GM20000 (cell line): ENCODE results near the gene PDE6G.

Source experiments
- DNase-seq: peaks from one replicate; pipeline ENCODE4 v3.0.0; 2012; ENCODE audit warnings: low spot score
- TF ChIP-seq, protein P1 (sequence below): IDR thresholded peaks from 2 replicates; pipeline ENCODE4 v1.5.1; 2012; ENCODE audit warnings: mild to moderate bottlenecking, control low read depth; ENCODE audit errors: extremely low read depth, missing control alignments

PDE6G gene

DNA sequence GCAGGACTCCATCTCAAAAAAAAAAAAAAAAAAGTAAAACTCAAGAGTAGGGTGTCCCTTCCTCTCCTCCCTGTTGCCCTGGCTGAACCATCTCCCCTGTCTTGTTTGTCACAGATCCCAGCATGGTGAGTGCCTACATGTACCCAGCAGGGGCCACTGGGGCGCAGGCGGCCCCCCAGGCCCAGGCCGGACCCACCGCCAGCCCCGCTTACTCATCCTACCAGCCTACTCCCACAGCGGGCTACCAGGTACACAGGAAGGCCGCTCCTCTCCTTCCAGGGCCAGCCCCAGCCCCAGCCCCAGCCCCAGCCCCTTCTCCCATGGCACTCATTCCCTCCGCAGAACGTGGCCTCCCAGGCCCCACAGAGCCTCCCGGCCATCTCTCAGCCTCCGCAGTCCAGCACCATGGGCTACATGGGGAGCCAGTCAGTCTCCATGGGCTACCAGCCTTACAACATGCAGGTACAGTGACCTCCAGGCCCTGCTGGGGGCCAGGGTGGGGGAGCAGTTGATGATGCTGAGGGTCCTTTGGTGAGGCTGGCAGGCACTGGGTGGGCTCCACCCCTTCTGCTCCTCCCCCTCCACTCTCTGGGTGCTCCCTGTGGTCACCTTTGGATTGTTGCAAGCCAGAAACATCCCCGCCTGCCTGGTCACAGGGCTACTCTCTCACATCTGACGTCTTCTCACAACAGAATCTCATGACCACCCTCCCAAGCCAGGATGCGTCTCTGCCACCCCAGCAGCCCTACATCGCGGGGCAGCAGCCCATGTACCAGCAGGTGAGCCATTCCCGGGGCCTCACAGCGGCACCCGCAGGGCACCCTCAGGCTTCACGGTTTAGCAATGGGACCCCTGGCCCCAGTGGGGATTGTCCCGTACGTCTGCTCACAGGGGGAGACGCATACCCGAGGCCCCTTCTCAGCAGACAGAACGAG lies 44.3 kb upstream of the PDE6G start:
- TF ChIP-seq, protein P1, sequence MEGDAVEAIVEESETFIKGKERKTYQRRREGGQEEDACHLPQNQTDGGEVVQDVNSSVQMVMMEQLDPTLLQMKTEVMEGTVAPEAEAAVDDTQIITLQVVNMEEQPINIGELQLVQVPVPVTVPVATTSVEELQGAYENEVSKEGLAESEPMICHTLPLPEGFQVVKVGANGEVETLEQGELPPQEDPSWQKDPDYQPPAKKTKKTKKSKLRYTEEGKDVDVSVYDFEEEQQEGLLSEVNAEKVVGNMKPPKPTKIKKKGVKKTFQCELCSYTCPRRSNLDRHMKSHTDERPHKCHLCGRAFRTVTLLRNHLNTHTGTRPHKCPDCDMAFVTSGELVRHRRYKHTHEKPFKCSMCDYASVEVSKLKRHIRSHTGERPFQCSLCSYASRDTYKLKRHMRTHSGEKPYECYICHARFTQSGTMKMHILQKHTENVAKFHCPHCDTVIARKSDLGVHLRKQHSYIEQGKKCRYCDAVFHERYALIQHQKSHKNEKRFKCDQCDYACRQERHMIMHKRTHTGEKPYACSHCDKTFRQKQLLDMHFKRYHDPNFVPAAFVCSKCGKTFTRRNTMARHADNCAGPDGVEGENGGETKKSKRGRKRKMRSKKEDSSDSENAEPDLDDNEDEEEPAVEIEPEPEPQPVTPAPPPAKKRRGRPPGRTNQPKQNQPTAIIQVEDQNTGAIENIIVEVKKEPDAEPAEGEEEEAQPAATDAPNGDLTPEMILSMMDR = no peak

DNA sequence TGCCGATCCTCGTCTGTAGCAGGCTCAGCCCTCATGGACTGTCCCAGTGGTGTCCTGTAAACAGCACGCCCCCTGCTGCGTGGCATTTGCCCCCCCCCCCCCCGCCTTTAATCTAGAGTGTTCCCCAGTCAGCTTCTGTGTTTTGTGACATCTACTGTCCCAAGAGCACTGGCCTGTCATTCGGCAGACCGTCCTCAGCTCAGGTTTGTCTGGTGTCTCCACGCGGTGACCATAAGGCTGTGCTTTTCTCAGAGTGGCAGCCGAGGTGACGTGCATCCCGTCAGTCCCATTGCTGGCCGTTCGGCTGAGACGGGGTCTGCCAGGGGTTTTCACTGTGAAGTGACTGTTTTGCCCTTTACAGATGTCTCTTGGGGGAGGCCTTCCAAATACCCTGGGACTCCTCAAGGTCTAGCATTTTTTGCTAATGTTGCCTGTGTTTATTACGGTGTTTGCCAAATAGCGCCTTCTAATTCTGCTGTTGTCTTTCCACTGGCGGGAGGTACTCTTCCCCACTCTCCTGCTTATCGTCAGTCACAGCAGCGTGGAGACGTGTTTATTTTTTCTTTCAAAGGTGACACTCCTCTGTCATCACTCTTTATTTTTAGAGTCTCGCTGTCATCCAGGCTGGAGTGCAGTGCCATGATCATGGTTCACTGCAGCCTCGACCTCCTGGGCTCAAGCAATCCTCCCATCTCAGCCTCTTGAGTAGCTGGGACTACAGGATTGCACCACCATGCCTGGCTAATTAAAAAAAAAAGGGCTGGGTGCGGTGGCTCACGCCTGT lies 41.1 kb upstream of the PDE6G start:
- TF ChIP-seq, protein P1 = no peak
- no peak for DNase-seq

More for the DNA sequence above, 44.3 kb upstream of the PDE6G start:
- DNase-seq = no peak

DNA sequence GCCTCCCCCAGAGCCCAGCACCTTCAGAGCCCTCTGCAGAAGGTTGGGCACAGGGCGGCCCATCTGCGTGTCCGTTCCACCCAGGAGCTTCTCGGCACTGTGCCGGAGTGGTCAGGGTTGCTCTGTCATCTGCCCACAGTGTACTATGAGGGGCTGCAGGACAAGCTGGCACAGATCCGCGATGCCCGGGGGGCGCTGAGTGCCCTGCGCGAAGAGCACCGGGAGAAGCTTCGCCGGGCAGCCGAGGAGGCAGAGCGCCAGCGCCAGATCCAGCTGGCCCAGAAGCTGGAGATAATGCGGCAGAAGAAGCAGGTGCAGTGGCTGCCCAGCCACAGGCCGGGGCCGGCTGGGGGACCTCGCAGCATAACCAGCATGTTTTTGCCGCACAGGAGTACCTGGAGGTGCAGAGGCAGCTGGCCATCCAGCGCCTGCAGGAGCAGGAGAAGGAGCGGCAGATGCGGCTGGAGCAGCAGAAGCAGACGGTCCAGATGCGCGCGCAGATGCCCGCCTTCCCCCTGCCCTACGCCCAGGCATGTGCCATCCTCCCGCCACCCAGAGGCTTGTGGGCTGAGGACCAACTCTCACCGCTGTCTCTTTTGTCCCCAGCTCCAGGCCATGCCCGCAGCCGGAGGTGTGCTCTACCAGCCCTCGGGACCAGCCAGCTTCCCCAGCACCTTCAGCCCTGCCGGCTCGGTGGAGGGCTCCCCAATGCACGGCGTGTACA lies 40.0 kb upstream of the PDE6G start:
- no peak for DNase-seq

DNA sequence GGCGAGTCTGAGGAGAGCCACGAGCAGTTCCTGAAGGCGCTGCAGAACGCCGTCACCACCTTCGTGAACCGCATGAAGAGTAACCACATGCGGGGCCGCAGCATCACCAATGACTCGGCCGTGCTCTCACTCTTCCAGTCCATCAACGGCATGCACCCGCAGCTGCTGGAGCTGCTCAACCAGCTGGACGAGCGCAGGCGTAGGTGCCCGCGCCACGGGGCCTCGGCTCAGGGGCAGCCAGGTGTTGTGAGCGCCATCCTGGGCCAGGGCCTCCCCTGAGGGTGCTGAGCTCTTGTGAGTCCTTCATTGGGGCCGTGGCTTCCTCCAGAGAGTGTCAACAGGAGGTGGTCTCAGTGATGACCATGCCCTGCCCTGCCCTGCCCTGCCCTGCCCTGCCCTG lies 39.5 kb upstream of the PDE6G start:
- TF ChIP-seq, protein P1 = no peak
- DNase-seq = no peak

More for the DNA sequence above, 40.0 kb upstream of the PDE6G start:
- TF ChIP-seq, protein P1 = no peak

DNA sequence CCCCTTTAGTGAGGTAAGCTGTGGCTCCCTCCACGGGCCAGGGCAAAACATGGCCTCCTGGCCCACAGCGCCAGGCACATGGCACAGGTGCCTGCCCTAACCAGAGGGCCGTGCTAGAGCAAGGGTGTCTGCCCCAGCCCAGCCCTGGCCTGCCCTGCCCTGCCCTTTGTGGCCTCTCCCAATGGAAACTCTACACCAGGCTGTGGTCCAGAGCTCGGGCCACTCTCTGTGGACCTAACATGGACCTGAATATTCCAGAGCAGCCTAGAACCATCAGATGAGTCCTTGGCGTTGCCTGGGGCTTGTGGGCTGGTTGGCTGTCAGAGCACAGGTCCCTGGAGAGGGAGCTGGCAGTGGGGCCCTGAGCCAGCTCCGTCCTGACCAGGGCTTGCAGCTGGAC lies 38.9 kb upstream of the PDE6G start:
- TF ChIP-seq, protein P1 = no peak
- DNase-seq = no peak

DNA sequence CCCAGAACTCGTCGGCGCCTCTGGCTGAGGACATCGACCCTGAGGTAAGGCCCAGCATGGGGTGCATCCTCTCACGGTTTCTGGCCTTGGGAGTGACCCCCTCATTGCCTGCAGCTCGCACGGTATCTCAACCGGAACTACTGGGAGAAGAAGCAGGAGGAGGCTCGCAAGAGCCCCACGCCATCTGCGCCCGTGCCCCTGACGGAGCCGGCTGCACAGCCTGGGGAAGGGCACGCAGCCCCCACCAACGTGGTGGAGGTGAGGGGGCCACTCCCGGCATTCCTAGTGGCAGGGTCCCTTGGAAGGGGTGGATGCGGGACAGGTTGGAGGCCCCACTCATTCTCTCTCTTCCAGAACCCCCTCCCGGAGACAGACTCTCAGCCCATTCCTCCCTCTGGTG lies 38.5 kb upstream of the PDE6G start:
- DNase-seq = no peak
- TF ChIP-seq, protein P1 = no peak
